ENCODE measurements around the gene CDH13. TPM values are rescaled to one million over a fixed set of nuclear protein-coding genes. Genes with fewer than 3 reads are reported as not detected.

The CDH13 gene
- total and polyA plus RNA-seq, 9 of the 15 experiments (the other 6 are each of a cell fraction or from before 2014, with no cell fraction given): 0.03 TPM; not detected in 8

DNA sequence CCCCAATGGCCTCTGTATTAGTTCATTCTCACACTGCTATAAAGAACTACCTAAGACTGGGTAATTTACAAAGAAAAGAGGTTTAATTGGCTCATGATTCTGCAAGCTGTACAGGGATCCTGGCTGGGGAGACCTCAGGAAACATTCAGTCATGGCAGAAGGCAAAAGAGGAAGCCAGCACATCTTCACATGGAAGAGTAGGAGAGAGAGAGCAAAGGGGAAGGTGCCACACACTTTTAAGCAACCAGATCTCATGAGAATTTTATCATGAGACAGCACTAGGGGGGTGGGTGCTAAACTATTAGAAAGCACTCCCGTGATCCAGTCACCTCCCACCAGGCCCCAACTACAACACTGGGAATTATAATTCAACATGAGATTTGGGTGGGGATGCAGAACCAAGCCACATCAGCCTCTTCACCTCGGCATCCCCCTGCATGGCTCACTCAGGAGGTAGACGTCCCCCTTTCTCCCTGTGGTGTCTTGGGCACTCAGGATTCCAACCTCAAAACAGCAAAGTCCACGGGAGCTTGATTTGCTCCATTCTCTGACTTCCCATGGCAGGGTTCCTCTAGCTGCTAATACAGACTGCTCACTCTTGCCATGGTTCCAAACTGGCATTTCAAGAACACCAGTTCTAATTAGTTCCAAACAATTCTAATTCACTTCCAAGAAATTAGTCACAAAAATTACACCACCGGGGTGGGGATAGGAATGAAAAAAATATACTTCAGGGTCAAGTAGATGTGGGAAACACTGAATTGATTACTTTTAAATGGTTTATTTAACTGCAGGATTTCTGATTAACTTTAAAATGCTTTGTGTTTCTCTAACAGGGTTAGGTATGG, 977.2 kb downstream of the CDH13 start (continued):
- TF ChIP-seq, protein P1, sequence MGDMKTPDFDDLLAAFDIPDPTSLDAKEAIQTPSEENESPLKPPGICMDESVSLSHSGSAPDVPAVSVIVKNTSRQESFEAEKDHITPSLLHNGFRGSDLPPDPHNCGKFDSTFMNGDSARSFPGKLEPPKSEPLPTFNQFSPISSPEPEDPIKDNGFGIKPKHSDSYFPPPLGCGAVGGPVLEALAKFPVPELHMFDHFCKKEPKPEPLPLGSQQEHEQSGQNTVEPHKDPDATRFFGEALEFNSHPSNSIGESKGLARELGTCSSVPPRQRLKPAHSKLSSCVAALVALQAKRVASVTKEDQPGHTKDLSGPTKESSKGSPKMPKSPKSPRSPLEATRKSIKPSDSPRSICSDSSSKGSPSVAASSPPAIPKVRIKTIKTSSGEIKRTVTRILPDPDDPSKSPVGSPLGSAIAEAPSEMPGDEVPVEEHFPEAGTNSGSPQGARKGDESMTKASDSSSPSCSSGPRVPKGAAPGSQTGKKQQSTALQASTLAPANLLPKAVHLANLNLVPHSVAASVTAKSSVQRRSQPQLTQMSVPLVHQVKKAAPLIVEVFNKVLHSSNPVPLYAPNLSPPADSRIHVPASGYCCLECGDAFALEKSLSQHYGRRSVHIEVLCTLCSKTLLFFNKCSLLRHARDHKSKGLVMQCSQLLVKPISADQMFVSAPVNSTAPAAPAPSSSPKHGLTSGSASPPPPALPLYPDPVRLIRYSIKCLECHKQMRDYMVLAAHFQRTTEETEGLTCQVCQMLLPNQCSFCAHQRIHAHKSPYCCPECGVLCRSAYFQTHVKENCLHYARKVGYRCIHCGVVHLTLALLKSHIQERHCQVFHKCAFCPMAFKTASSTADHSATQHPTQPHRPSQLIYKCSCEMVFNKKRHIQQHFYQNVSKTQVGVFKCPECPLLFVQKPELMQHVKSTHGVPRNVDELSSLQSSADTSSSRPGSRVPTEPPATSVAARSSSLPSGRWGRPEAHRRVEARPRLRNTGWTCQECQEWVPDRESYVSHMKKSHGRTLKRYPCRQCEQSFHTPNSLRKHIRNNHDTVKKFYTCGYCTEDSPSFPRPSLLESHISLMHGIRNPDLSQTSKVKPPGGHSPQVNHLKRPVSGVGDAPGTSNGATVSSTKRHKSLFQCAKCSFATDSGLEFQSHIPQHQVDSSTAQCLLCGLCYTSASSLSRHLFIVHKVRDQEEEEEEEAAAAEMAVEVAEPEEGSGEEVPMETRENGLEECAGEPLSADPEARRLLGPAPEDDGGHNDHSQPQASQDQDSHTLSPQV (IDR thresholded peaks at IDR 0.05): no peak
- TF ChIP-seq, protein P2, sequence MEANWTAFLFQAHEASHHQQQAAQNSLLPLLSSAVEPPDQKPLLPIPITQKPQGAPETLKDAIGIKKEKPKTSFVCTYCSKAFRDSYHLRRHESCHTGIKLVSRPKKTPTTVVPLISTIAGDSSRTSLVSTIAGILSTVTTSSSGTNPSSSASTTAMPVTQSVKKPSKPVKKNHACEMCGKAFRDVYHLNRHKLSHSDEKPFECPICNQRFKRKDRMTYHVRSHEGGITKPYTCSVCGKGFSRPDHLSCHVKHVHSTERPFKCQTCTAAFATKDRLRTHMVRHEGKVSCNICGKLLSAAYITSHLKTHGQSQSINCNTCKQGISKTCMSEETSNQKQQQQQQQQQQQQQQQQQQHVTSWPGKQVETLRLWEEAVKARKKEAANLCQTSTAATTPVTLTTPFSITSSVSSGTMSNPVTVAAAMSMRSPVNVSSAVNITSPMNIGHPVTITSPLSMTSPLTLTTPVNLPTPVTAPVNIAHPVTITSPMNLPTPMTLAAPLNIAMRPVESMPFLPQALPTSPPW (CRISPR knock-in tag; IDR thresholded peaks at IDR 0.05): no peak
- TF ChIP-seq, protein P3, sequence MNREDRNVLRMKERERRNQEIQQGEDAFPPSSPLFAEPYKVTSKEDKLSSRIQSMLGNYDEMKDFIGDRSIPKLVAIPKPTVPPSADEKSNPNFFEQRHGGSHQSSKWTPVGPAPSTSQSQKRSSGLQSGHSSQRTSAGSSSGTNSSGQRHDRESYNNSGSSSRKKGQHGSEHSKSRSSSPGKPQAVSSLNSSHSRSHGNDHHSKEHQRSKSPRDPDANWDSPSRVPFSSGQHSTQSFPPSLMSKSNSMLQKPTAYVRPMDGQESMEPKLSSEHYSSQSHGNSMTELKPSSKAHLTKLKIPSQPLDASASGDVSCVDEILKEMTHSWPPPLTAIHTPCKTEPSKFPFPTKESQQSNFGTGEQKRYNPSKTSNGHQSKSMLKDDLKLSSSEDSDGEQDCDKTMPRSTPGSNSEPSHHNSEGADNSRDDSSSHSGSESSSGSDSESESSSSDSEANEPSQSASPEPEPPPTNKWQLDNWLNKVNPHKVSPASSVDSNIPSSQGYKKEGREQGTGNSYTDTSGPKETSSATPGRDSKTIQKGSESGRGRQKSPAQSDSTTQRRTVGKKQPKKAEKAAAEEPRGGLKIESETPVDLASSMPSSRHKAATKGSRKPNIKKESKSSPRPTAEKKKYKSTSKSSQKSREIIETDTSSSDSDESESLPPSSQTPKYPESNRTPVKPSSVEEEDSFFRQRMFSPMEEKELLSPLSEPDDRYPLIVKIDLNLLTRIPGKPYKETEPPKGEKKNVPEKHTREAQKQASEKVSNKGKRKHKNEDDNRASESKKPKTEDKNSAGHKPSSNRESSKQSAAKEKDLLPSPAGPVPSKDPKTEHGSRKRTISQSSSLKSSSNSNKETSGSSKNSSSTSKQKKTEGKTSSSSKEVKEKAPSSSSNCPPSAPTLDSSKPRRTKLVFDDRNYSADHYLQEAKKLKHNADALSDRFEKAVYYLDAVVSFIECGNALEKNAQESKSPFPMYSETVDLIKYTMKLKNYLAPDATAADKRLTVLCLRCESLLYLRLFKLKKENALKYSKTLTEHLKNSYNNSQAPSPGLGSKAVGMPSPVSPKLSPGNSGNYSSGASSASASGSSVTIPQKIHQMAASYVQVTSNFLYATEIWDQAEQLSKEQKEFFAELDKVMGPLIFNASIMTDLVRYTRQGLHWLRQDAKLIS (CRISPR knock-in tag; IDR thresholded peaks at IDR 0.05): no peak
- no peak for TF ChIP-seq ZNF507 (tag; conservative IDR thresholded peaks at IDR 0.05)

Data from K562 (cell line).